ENCODE results near the gene FAM24A. TPM values are rescaled to one million over a fixed set of nuclear protein-coding genes. Genes with fewer than 3 reads are reported as not detected.
"Not testable (repeated sequence)": the region's sequence is repeated elsewhere in the genome, so short reads cannot be mapped to it uniquely, and the experiment has no call there.

FAM24A gene
- total RNA-seq, 1 experiment from 2014 or later = not detected

DNA sequence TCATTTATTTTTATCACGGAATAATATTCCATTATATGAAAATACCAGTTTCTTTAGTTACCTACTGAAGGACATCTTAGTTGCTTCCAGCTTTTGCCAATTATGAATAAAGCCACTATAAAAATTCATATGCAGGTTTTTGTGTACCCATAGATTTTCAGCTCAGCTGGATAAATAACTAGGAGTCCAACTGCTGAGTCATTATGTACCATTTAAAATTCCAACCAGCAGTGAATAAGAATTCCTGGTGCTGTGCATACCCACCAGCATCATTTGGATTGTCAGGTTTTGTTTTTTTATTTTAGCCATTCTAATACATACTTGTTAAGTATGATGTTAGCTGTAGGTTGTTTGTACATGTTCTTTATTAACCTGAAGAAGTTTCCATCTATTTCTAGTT, 45.5 kb upstream of the FAM24A start:
- Histone ChIP-seq H3K9me3 (ENCODE audit: low read length) (no peaks in the 10 kb centered on the region), H3K36me3 (ENCODE audit: low read depth, low read length) (no peaks in the 10 kb centered on the region), H3K4me3 (ENCODE audit: low read length) (no peak overlapping the region), H3F3A (ENCODE audit: low read length, unreplicated experiment) (peaks cover 7% of the 10 kb centered on the region), H3K9ac (ENCODE audit: low read length) (no peak overlapping the region), H3K9me2 (replicated peaks; ENCODE audit: low read length) (no peaks in the 10 kb centered on the region), H2AFZ (ENCODE audit: low read length) (no peak overlapping the region), H3K27ac (ENCODE audit: low read length) (peak overlapping the region; percentile 65), H3K4me2 (ENCODE audit: low read length) (peak overlapping the region; percentile 69), H3K4me1 (ENCODE audit: insufficient read depth, low read length) (peaks cover 44% of the 10 kb centered on the region), H4K20me1 (ENCODE audit: low read length) (no peaks in the 10 kb centered on the region), H3K27me3 (ENCODE audit: low read length) (no peaks in the 10 kb centered on the region), H3K79me2 (ENCODE audit: low read length) (peaks cover 79% of the 10 kb centered on the region)
- ChIA-PET POLR2A (ENCODE audit: unreplicated experiment) (interaction anchor here (0.6 to 1.2 kb wide), 2 partner anchors 10 to 1597 kb away, joined by 7 to 11 read pairs; partner anchors contain the start of gene LHPP), CTCF (no interaction called here)
- TF ChIP-seq EZH2 (IDR thresholded peaks at IDR 0.05; ENCODE audit: low read length, unreplicated experiment) (no peak), EZH2phosphoT487 (IDR thresholded peaks at IDR 0.05; ENCODE audit: borderline replicate concordance, low read length) (no peak)
- peak; percentile 85 for ATAC-seq
- intact Hi-C loops (cut with micrococcal nuclease) = loop anchor here (1.0 to 5.0 kb wide), 3 partner anchors 11 to 87 kb away; partner anchors contain the start of gene C10orf88
- no TSS peak for BruUV-seq (replicated peaks)
- DNase-seq = peak; percentile 84

DNA sequence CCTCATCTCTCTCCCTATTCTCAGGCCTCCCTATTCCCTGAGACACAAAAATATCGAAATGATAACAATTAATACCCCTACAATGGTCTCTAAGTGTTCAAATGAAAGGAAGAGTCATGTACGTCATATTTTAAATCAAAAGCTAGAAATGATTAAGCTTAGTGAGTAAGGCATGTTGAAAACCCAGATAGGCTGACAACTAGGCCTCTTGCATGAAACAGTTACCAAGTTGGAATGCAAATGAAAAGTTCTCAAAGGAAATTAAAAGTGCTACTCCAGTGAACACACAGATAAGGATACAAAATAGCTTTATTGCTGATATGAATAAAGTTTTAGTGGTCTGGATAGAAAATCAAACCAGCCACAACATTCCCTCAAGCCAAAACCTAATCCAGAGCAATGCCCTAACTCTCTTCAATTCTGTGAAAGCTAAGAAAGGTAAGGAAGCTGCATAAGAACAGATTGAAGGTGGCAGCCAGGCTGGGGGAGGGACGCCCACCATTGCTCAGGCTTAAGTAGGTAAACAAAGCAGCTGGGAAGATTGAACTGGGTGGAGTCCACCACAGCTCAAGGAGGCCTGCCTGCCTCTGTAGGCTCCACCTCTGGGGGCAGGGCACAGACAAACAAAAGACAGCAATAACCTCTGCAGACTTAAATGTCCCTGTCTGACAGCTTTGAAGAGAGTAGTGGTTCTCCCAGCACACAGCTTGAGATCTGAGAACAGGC, 43.5 kb upstream of the FAM24A start:
- H3K4me2 ChIP-seq (ENCODE audit: low read length); H3K27ac ChIP-seq (ENCODE audit: low read length); H4K20me1 ChIP-seq (ENCODE audit: low read length); H3K9me2 ChIP-seq (replicated peaks; ENCODE audit: low read length); POLR2A ChIA-PET (ENCODE audit: unreplicated experiment); H3F3A ChIP-seq (ENCODE audit: low read length, unreplicated experiment); H3K27me3 ChIP-seq (ENCODE audit: low read length); H3K9ac ChIP-seq (ENCODE audit: low read length); BruUV-seq (replicated peaks); H3K9me3 ChIP-seq (ENCODE audit: low read length); H3K4me3 ChIP-seq (ENCODE audit: low read length); H3K36me3 ChIP-seq (ENCODE audit: low read depth, low read length); ATAC-seq; H2AFZ ChIP-seq (ENCODE audit: low read length); CTCF ChIA-PET: not testable (repeated sequence)
- H3K4me1 ChIP-seq (ENCODE audit: insufficient read depth, low read length) = peaks cover 28% of the 10 kb centered on the region
- peaks cover 59% of the 10 kb centered on the region for H3K79me2 ChIP-seq (ENCODE audit: low read length)
- peak; percentile 7 for DNase-seq
- intact Hi-C loops (cut with micrococcal nuclease) = loop anchor here (5.0 kb wide), 1 partner anchor 85 kb away; the partner anchor contains the start of gene C10orf88

DNA sequence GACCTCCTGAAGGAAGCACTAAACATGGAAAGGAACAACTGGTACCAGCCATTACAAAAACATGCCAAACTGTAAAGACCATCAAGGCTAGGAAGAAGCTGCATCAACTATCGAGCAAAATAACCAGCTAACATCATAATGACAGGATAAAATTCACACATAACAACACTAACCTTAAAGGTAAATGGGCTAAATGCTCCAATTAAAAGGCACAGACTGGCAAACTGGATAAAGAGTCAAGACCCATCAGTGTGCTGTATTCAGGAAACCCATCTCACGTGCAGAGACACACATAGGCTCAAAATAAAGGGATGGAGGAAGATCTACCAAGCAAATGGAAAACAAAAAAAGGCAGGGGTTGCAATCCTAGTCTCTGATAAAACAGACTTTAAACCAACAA, 41.6 kb upstream of the FAM24A start:
- H2AFZ ChIP-seq (ENCODE audit: low read length); H3K9me3 ChIP-seq (ENCODE audit: low read length); H4K20me1 ChIP-seq (ENCODE audit: low read length); H3F3A ChIP-seq (ENCODE audit: low read length, unreplicated experiment); BruUV-seq (replicated peaks); H3K4me2 ChIP-seq (ENCODE audit: low read length); H3K9me2 ChIP-seq (replicated peaks; ENCODE audit: low read length); CTCF ChIA-PET; DNase-seq; H3K4me3 ChIP-seq (ENCODE audit: low read length); H3K36me3 ChIP-seq (ENCODE audit: low read depth, low read length); H3K9ac ChIP-seq (ENCODE audit: low read length); ATAC-seq; POLR2A ChIA-PET (ENCODE audit: unreplicated experiment); H3K27ac ChIP-seq (ENCODE audit: low read length); H3K27me3 ChIP-seq (ENCODE audit: low read length): not testable (repeated sequence)
- intact Hi-C loops (cut with micrococcal nuclease) = loop anchor here (5.0 kb wide), 1 partner anchor 84 kb away; the partner anchor contains the start of gene C10orf88
- Histone ChIP-seq H3K79me2 (ENCODE audit: low read length) (peaks cover 51% of the 10 kb centered on the region), H3K4me1 (ENCODE audit: insufficient read depth, low read length) (peaks cover 23% of the 10 kb centered on the region)

DNA sequence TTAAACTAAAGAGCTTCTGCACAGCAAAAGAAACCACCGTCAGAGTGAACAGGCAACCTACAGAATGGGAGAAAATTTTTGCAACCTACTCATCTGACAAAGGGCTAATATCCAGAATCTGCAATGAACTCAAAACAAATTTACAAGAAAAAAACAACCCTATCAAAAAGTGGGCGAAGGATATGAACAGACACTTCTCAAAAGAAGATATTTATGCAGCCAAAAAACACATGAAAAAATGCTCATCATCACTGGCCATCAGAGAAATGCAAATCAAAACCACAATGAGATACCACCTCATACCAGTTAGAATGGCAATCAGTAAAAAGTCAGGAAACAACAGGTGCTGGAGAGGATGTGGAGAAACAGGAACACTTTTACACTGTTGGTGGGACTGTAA, 38.5 kb upstream of the FAM24A start:
- H4K20me1 ChIP-seq (ENCODE audit: low read length); H3K9me2 ChIP-seq (replicated peaks; ENCODE audit: low read length); BruUV-seq (replicated peaks); ATAC-seq; H3K4me1 ChIP-seq (ENCODE audit: insufficient read depth, low read length); H3K9ac ChIP-seq (ENCODE audit: low read length); POLR2A ChIA-PET (ENCODE audit: unreplicated experiment); H3K36me3 ChIP-seq (ENCODE audit: low read depth, low read length); intact Hi-C loops (cut with micrococcal nuclease); H3K4me3 ChIP-seq (ENCODE audit: low read length); H3F3A ChIP-seq (ENCODE audit: low read length, unreplicated experiment); H2AFZ ChIP-seq (ENCODE audit: low read length); DNase-seq; H3K27me3 ChIP-seq (ENCODE audit: low read length); H3K9me3 ChIP-seq (ENCODE audit: low read length); CTCF ChIA-PET; H3K27ac ChIP-seq (ENCODE audit: low read length); H3K4me2 ChIP-seq (ENCODE audit: low read length): not testable (repeated sequence)
- peaks cover 54% of the 10 kb centered on the region for H3K79me2 ChIP-seq (ENCODE audit: low read length)
